Body of pancreas (tissue), 4 donors: Measurements from ENCODE around the gene NEDD4L. TPM values are rescaled to one million over a fixed set of nuclear protein-coding genes. Genes with fewer than 3 reads are reported as not detected.

Experiments
- ATAC-seq: fragments of 150-250 bp; one replicate; pipeline ENCODE4 v1.9.1; 2016
- DNase-seq, 4 donors: peaks; one replicate each; pipeline ENCODE4 v3.0.0-alpha.2; 2019
- H3K27ac ChIP-seq, 4 donors: fragments of 200-600 bp; sonication (generic); 1 replicate in 3 of 4; 2 replicates in 1 of 4; pipeline versions ENCODE4 v1.5.1 to v1.6.1; 2016 to 2019; ENCODE audit warnings: mild to moderate bottlenecking in 1 of 4, mixed read lengths in 1 of 4, moderate library complexity in 1 of 4
- H3K27me3 ChIP-seq, 2 donors: fragments of 200-600 bp; sonication (generic); one replicate each; pipeline ENCODE4 v1.6.0; 2016; ENCODE audit warnings: mild to moderate bottlenecking in 1 of 2
- H3K36me3 ChIP-seq, 2 donors: fragments of 200-600 bp; sonication (generic); replicated peaks in 1 of 2; 2 replicates each; pipeline ENCODE4 v1.5.1; 2016; ENCODE audit warnings: low read depth in 2 of 2; ENCODE audit not compliant: insufficient read depth in 1 of 2
- H3K4me1 ChIP-seq: fragments of 200-600 bp; sonication (generic); one replicate; pipeline ENCODE4 v1.6.0; 2016
- H3K4me3 ChIP-seq, 2 donors: fragments of 200-600 bp; sonication (generic); 1 replicate in 1 of 2; 2 replicates in 1 of 2; pipeline ENCODE4 v1.5.1; 2016 to 2019
- H3K9me3 ChIP-seq, 3 donors: fragments of 200-600 bp; sonication (generic); 1 replicate in 2 of 3; 2 replicates in 1 of 3; pipeline ENCODE4 v1.5.1; 2016
- POLR2A ChIP-seq, 3 donors: fragments of 450-650 bp; IDR thresholded peaks; one replicate each; pipeline ENCODE4 v1.6.1; 2016; ENCODE audit warnings: antibody characterized with exemption in 3 of 3, mild to moderate bottlenecking in 2 of 3
- WGBS, 2 donors: methylation state at CpG; one replicate each; pipeline ENCODE4 v1.1.5; 2017; 5-methylcytosine and 5-hydroxymethylcytosine counted together
- intact Hi-C: fragments of 100-400 bp; cut with DNase I; formaldehyde crosslinking; loops from one replicate; pipeline ENCODE4 v1.15.1; 2023
- total RNA-seq, 2 donors: library from RNA; depleted of rRNA; stranded (reverse); fragments of >200 nt; gene quantifications; one replicate each; pipeline ENCODE4 v1.1.0, GENCODE V29; 2016
- TF ChIP-seq, protein P1 (sequence below), 7 experiments: fragments of 450-650 bp in 4 of 7; fragments of 200-600 bp in 3 of 7; sonication (generic) in 3 of 7; IDR thresholded peaks; one replicate each; pipeline ENCODE4 v1.5.1; 2016 to 2019; ENCODE audit warnings: antibody characterized with exemption in 7 of 7

Gene NEDD4L
- total RNA-seq, 2 donors from 2014 or later, result 105 to 108 TPM

DNA sequence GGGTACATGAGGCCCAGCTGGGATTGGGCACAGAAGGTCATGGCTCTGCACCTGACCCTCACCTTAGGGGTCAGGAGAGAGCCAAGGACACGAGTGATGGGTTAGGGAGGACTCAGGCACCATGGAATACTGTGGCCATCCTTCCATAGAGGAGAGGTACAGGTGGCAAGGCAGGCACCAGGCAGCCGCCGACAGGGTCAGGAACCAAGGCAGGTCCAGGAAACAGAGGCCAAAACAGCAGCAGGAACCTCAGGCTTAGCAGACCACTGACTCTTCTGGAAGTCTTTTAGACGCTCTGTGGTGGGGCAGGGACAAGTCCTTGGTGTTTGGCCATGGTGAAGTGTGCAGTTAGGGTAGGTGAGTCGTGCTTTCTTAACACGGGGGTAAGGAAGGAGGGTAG lies 128.0 kb downstream of the NEDD4L start:
- H3K9me3 ChIP-seq, result no peaks in the 10 kb centered on the region
- DNase-seq, result no peak
- H3K27ac ChIP-seq, result no peak overlapping the region
- intact Hi-C loops, result no loop called here
- TF ChIP-seq POLR2A (IDR thresholded peaks at IDR 0.05), result no peak
- TF ChIP-seq, protein P1, sequence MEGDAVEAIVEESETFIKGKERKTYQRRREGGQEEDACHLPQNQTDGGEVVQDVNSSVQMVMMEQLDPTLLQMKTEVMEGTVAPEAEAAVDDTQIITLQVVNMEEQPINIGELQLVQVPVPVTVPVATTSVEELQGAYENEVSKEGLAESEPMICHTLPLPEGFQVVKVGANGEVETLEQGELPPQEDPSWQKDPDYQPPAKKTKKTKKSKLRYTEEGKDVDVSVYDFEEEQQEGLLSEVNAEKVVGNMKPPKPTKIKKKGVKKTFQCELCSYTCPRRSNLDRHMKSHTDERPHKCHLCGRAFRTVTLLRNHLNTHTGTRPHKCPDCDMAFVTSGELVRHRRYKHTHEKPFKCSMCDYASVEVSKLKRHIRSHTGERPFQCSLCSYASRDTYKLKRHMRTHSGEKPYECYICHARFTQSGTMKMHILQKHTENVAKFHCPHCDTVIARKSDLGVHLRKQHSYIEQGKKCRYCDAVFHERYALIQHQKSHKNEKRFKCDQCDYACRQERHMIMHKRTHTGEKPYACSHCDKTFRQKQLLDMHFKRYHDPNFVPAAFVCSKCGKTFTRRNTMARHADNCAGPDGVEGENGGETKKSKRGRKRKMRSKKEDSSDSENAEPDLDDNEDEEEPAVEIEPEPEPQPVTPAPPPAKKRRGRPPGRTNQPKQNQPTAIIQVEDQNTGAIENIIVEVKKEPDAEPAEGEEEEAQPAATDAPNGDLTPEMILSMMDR (IDR thresholded peaks at IDR 0.05), result no peak
- H3K36me3 ChIP-seq, result no peaks in the 10 kb centered on the region
- H3K27me3 ChIP-seq, result no peaks in the 10 kb centered on the region
- no peak overlapping the region for H3K4me3 ChIP-seq
- H3K4me1 ChIP-seq, result peaks cover 4% of the 10 kb centered on the region
- no peak for ATAC-seq
- 81 to 90% methylated on average over 4 to 6 of the region's 6 CpGs for WGBS, 2 donors

DNA sequence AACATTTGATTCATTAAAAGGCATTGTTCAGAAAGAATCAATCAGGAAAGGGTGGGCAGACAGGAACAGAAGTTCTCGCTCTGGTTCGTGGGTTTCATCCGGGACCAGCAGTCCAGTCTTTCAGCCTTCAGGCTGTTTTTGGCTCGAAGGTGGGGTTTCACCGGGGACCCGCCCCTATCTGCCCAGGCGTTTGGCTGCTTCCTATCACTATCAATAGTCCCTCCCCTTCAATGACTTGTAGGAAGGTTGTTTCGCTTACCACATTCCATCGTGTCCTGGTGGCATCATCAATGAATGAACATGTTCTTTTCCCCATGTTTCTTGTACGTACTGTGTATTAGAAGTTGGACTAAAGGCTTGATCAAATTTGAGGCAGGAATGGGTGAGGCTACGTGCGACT lies 130.3 kb downstream of the NEDD4L start:
- ATAC-seq, result no peak
- DNase-seq, result no peak

DNA sequence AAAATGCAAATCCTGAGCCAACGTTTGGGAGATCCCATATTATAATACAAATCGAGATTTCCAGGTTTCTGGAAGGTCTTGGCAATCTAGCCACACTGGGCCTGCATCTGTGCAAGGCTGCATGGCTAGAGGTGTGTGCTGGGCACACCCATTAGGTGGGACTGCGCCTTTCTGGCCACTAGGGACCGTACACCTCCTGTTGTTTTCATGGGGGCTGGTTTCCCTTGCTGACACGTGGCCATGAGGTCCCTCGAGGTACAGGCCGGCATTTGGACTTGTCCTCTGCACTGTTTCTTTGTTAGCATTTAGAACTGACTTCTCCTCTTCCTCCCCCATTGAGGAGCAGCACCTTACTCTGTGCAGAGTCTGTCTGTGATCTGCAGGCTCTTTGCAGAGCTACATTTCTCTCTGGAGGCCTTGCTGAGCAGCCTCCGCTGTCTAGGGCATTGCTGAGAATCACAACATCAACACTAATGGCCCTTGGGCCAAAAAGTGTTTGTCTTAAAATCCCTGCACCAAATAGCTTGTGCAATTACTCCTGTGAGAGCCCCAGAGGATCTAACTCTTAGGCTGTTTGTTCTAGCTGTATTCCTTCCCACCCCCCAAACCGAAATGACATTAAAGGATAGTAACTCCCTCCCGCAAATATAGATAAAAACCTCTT lies 131.2 kb downstream of the NEDD4L start:
- intact Hi-C loops, result no loop called here
- 68 to 81% methylated on average over 10 of the region's 10 CpGs for WGBS, 2 donors
- no peak for TF ChIP-seq POLR2A (IDR thresholded peaks at IDR 0.05)
- TF ChIP-seq, protein P1 (IDR thresholded peaks at IDR 0.05), result no peak
- DNase-seq, result no peak
- Histone ChIP-seq H3K27me3 (no peaks in the 10 kb centered on the region), H3K9me3 (no peaks in the 10 kb centered on the region), H3K27ac (no peak overlapping the region), H3K4me1 (peaks cover 36% of the 10 kb centered on the region), H3K4me3 (no peak overlapping the region), H3K36me3 (no peaks in the 10 kb centered on the region)
- ATAC-seq, result no peak

More for the DNA sequence above, 130.3 kb downstream of the NEDD4L start:
- Histone ChIP-seq H3K4me1 (peaks cover 26% of the 10 kb centered on the region), H3K27ac (no peak overlapping the region), H3K9me3 (no peaks in the 10 kb centered on the region), H3K4me3 (no peak overlapping the region), H3K27me3 (no peaks in the 10 kb centered on the region), H3K36me3 (no peaks in the 10 kb centered on the region)
- intact Hi-C loops, result no loop called here
- WGBS, 2 donors, result 74 to 85% methylated on average over 12 of the region's 12 CpGs
- TF ChIP-seq, protein P1 (IDR thresholded peaks at IDR 0.05), result no peak
- TF ChIP-seq POLR2A (IDR thresholded peaks at IDR 0.05), result no peak

DNA sequence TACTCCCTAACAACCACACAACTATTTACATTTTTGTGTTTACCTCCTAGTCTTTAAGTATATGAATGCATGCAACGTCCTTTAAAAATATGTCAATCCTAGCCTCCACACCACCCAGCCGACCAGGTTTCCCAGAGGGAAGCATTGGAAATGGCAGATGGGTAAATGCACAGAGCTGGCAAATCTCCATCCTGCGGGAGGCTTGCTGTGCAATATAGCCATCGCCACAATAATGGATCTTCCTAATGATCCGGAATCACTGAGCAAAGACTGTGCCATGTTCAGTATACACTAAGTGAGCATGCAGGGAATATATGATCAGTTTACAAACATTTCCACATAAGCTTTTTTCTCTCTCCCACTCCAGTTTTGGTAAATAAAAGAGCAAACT lies 131.8 kb downstream of the NEDD4L start:
- Histone ChIP-seq H3K9me3 (no peaks in the 10 kb centered on the region), H3K4me3 (no peak overlapping the region), H3K4me1 (peaks cover 41% of the 10 kb centered on the region), H3K36me3 (no peaks in the 10 kb centered on the region), H3K27me3 (no peaks in the 10 kb centered on the region), H3K27ac (no peak overlapping the region)
- 86 to 89% methylated on average over 5 of the region's 5 CpGs for WGBS, 2 donors
- ATAC-seq (no peak), DNase-seq (no peak)
- no peak for TF ChIP-seq POLR2A (IDR thresholded peaks at IDR 0.05)
- TF ChIP-seq, protein P1 (IDR thresholded peaks at IDR 0.05), result no peak
- intact Hi-C loops, result no loop called here
